ENCODE measurements around the gene DIPK1A.

DIPK1A gene

GRCh38 chr1:92957030-92957734 is 4.1 kb downstream of the DIPK1A start:
- H3K4me3 ChIP-seq (ENCODE audit: low read depth, low read length) = no peak overlapping the region
- TF ChIP-seq CTCF (IDR thresholded peaks at IDR 0.05; ENCODE audit: low read depth, low read length) = no peak

GRCh38 chr1:92956254-92957029 is 4.8 kb downstream of the DIPK1A start:
- no peak for TF ChIP-seq CTCF (IDR thresholded peaks at IDR 0.05; ENCODE audit: low read depth, low read length)

GRCh38 chr1:92953491-92953890 is 7.8 kb downstream of the DIPK1A start:
- H3K4me3 ChIP-seq (ENCODE audit: low read depth, low read length) = no peak overlapping the region
- TF ChIP-seq CTCF (IDR thresholded peaks at IDR 0.05; ENCODE audit: low read depth, low read length) = no peak

More at GRCh38 chr1:92956254-92957029, 4.8 kb downstream of the DIPK1A start:
- H3K4me3 ChIP-seq (ENCODE audit: low read depth, low read length) = no peak overlapping the region

GRCh38 chr1:92952714-92953113 is 8.5 kb downstream of the DIPK1A start:
- H3K4me3 ChIP-seq (ENCODE audit: low read depth, low read length) = no peak overlapping the region
- TF ChIP-seq CTCF (IDR thresholded peaks at IDR 0.05; ENCODE audit: low read depth, low read length) = no peak

- no peak for TF ChIP-seq CTCF (IDR thresholded peaks at IDR 0.05; ENCODE audit: low read depth, low read length)
- H3K4me3 ChIP-seq (ENCODE audit: low read depth, low read length) = peak overlapping the region; percentile 25; the same call in 1 of the 2 replicates
These were observed 10.1 kb downstream of the DIPK1A start for GRCh38 chr1:92951141-92951582.

- TF ChIP-seq CTCF (IDR thresholded peaks at IDR 0.05; ENCODE audit: low read depth, low read length) = no peak
These were observed 11.1 kb downstream of the DIPK1A start for GRCh38 chr1:92949937-92950817.

More at GRCh38 chr1:92949937-92950817, 11.1 kb downstream of the DIPK1A start:
- H3K4me3 ChIP-seq (ENCODE audit: low read depth, low read length) = no peak overlapping the region
